Fibroblast of skin of abdomen (primary cell): ENCODE data around the gene ZNF93. TPM values are rescaled to one million over a fixed set of nuclear protein-coding genes. Genes with fewer than 3 reads are reported as not detected.
"Not testable (repeated sequence)": the region's sequence is repeated elsewhere in the genome, so short reads cannot be mapped to it uniquely, and the experiment has no call there.

Experiments
- DNase-seq: peaks from one replicate; pipeline ENCODE4 v3.0.0-alpha.2; 2013
- polyA plus RNA-seq, 2 experiments: library from polyadenylated mRNA; unstranded; fragments of 120-200 nt; gene quantifications; one replicate each; pipeline ENCODE4 v1.2.1, GENCODE V29; 2013; ENCODE audit not compliant: insufficient read length in 2 of 2

The ZNF93 gene
- 10.8 TPM for polyA plus RNA-seq (2013, experiment 1 of 2; ENCODE audit: insufficient read length)
- polyA plus RNA-seq (2013, experiment 2 of 2; ENCODE audit: insufficient read length): 10.3 TPM

DNA sequence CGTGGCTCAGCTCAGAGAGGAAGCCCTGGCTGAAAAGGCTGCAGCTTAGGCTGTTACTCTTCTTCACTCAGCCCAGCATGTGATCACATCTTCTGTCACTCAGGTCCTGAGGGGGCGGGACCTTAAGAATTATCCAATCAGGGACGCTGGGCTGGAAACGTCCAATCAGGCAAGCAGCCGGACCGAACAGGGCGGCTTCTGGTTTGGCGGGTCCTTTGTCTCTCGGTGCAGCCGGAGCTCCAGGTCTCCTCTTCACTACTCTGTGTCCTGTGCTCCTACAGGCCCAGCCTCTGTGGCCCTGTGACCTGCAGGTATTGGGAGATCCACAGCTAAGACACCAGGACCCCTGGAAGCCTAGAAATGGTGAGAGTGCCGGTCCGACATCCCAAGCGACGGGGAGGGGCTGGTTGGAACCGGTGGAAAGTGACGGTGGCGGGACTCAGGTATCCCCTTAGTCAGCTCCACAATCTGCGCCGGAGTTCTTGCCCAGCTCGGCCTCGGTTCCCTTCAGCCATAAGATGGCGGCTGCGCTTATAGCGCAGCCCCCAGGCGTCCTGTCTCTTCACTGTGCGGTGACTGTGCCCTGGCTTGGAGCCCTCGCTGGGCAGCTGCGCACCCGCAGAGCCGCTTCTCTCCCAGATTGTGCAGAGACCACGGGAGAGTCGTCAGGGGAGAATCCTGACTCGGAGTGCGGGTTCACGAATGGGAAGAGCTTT, at the start of gene ZNF93:
ZNF93 (plus strand) TSS at position 218 of the 716 bp plus-strand sequence; CDS start at position 361, 143 bp downstream.
- DNase-seq: peak; percentile 98

DNA sequence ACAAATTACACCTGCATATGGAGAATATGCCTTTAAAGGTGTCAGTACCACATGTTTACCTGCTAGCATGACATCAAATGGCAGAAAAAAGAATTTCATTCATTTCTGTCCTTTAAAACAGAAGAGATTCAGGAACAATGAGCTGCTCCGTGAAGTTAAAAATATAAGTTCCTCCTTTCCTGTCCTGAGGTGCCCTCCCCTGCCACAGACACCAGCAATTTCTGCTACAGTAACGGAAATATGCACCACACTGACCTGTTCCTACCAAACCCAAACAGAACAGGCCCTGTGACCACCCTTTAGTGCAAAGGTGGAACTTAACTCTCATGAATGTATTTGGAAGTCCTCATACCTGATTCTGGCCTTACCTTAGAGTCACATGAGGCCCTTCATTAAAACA, 49.0 kb upstream of the ZNF93 start:
- not testable (repeated sequence) for DNase-seq

GRCh38 chr19:19858751-19859150, 42.0 kb upstream of the ZNF93 start:
- DNase-seq: no peak

- DNase-seq: no peak
Measured at GRCh38 chr19:19860756-19861390, 39.9 kb upstream of the ZNF93 start.

GRCh38 chr19:19865750-19866610, 34.8 kb upstream of the ZNF93 start, which contains the start of gene ZNF253:
TSS of gene ZNF253 (plus strand) at chr19:19865882. CDS start at chr19:19865997, 115 bp downstream.
- DNase-seq: peak; percentile 94

- DNase-seq: peak; percentile 5
Measured at GRCh38 chr19:19866611-19867248, 34.0 kb upstream of the ZNF93 start.

DNA sequence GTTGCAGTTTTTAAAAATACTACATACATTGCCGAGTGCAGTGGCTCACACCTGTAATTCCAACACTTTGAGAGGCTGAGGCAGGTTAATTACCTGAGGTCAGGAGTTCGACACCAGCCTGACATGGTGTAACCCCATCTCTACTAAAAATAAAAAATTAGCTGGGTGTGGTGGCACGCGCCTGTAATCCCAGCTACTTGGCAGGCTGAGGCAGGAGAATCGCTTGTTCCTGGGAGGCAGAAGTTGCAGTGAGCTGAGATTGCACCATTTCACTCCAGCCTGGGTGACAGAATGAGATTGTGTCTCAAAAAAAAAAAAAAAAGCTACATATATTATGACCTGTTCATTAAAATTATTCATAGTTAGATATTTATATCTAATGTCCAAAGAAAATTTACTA, 30.7 kb upstream of the ZNF93 start:
- DNase-seq: not testable (repeated sequence)

- DNase-seq: no peak
Measured at GRCh38 chr19:19871932-19872331, 28.8 kb upstream of the ZNF93 start.

- DNase-seq: no peak
Measured at GRCh38 chr19:19873381-19873780, 27.4 kb upstream of the ZNF93 start.

DNA sequence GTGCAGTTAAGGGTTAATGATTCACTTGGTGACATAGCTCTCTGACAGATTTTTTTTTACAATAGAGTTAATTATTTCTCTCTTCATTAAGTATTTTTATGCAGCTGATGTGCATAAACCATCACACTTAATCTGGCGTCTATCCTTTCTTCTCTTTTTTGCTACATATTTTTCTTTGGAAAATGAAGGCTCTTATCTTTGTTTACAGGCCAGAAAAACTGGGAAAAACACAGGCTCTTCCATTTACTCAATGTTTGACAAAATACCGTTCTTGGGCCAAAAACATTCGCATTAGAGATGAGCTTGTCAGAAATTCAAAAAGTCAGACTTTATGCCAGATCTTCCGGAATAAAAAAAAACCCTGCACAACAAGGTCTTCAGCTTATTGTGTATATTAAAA, 23.0 kb upstream of the ZNF93 start:
- DNase-seq: no peak

DNA sequence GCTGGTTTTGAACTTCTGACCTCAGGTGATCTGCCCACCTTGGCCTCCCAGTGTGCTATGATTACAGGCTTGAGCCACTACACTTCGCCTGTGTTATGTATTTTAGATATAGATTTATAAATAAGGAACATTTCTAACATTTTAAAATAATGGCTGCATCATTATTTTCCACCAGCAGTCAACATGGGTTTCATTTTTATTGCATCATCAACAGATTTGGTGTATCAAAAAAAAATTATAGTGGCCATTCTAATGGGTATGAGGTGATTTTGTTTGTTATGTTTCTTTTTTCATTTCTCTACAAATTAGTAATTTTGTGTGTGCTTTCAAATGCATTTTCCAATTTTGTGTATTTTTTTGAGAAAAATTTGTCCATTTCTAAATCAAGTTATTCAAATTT, 16.2 kb upstream of the ZNF93 start:
- DNase-seq: no peak

GRCh38 chr19:19892055-19892941, 8.4 kb upstream of the ZNF93 start:
- not testable (repeated sequence) for DNase-seq

GRCh38 chr19:19900139-19900728, 512 bp upstream of the ZNF93 start:
- peak; percentile 90 for DNase-seq

DNA sequence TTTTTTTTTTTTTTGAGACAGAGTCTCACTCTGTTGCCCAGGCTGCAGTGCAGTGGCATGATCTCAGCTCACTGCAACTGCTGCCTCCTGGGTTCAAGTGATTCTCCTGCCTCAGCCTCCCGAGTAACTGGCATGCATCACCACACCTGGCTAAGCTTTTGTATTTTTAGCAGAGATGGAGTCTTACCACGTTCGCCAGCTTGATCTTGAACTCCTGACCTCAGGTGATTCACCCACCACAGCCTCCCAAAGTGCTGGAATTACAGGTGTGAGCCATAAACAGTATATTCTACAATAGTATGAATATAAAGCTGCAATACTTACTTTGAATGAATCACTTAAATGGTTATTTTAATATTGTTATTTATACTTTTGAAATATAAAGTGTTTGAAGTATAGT, 6.8 kb downstream of the ZNF93 start:
- not testable (repeated sequence) for DNase-seq

DNA sequence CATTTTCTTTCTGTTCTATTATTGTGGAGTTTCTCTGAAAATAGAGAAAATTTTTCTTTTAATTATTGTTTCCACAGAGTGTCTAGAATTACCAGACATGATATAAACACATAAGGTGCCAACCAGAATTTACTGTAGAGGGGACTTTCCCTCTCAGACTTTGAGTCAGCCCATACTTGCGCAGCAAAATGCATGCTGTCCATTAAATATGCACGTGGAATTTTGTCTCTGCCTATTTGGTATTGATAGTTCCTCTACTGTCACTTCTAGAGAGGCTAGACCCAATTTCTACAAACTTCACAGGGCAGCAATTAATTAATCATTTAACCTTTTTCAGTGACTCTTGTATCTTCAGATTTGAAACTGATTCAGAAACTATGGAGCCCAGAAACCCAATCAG, 8.9 kb downstream of the ZNF93 start:
- DNase-seq: no peak

GRCh38 chr19:19911150-19911549, 10.4 kb downstream of the ZNF93 start:
- no peak for DNase-seq

DNA sequence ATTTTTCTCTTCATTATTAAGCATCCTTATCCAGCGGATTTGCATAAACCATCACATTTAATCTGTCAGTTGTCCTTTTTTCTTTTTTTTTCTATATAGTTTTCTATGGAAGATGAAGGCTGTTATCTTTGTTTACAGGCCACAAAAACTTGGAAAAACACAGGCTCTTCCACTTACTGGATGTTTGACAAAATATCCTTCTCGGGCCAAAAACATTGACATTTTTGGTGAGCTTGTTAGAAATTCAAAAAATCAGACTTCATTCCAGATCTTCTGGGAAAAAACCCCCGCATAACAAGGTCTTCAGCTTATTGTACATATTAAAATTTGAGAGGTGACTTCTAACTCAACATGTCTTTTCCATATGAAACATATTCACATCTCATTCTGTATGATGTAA, 13.8 kb downstream of the ZNF93 start:
- DNase-seq: no peak

DNA sequence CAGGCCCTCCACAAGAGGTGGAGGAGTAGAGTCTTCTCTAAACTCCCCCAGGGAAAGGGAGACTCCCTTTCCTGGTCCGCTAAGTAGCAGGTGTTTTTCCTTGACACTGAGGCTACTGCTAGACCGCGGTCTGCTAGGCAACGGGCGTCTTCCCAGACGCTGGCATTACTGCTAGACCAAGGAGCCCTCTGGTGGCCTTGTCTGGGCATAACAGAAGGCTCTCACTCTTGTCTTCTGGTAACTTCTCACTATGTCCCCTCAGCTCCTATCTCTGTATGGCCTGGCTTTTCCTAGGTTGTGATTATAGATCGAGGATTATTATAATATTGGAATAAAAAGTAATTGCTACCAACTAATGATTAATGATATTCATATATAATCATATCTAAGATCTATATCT, 29.7 kb downstream of the ZNF93 start:
- not testable (repeated sequence) for DNase-seq

DNA sequence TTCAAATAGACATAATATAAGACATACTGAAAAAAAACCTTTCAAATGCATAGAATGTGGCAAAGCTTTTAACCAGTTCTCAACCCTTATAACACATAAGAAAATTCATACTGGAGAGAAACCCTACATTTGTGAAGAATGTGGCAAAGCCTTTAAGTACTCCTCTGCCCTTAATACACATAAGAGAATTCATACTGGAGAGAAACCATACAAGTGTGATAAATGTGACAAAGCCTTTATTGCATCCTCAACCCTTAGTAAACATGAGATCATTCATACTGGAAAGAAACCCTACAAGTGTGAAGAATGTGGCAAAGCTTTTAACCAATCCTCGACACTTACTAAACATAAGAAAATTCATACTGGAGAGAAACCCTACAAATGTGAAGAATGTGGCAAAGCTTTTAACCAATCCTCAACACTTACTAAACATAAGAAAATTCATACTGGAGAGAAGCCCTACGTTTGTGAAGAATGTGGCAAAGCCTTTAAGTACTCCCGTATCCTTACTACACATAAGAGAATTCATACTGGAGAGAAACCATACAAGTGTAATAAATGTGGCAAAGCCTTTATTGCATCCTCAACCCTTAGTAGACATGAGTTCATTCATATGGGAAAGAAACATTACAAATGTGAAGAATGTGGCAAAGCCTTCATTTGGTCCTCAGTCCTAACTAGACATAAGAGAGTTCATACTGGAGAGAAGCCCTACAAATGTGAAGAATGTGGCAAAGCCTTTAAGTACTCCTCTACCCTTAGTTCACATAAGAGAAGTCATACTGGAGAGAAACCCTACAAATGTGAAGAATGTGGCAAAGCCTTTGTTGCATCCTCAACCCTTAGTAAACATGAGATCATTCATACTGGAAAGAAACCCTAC, 32.9 kb downstream of the ZNF93 start:
- not testable (repeated sequence) for DNase-seq

DNA sequence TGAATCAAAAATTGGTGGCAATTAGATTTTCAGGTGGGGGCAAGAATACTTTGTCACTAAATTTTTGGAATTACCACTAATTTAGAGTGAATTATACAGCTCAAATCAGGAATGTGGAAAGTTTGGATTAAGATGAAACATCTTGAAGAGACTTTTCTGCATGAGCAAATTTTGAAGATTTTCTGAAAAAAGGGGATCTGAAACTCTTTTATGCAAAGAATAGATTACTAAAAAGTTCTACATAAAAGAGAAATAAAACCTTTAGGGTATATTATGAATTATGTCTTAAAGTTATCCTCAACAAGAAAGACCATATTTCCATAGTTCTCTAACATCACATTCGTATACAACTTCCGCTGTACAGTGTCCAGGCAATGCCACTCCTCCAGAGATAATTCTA, 36.7 kb downstream of the ZNF93 start:
- DNase-seq: no peak
